K562 (cell line): Measurements from ENCODE around the gene ZNF467. TPM values are rescaled to one million over a fixed set of nuclear protein-coding genes. Genes with fewer than 3 reads are reported as not detected.
A peak's percentile ranks its signal among the peaks of the same experiment; 100 is the strongest.

ENCODE experiments used
- ATAC-seq: fragments of 200-7000 bp; cut with Tn5 transposase; 3 replicates; pipeline ENCODE4 v1.9.1; 2020; ENCODE audit warnings: moderate library complexity
- BruUV-seq: library from RNA; stranded (reverse); fragments of 400-500 nt; replicated peaks from 2 replicates; lab custom pipeline; 2021; lab: Mats Ljungman, UMichigan
- CTCF ChIA-PET: fragments of 300-600 bp; formaldehyde crosslinking; extraction: SDS; loops from one replicate; lab custom pipeline; 2021; ENCODE audit warnings: low intra/inter-chr PET ratio; lab: Yijun Ruan, JAX
- POLR2A ChIA-PET: fragments of 300-600, 350-650 bp; sonication (Branson Sonifier 250); formaldehyde crosslinking; extraction: SDS; loops from one replicate; lab custom pipeline; 2021; ENCODE audit warnings: antibody characterized with exemption, inconsistent platforms; lab: Yijun Ruan, JAX
- DNase-seq, 4 experiments: peaks; one replicate each; pipeline versions ENCODE4 v3.0.0 to v3.0.0-alpha.2; 2011 to 2018; ENCODE audit warnings: low spot score in 3 of 4, mixed read lengths in 3 of 4; ENCODE audit errors: extremely low read depth in 1 of 4
- FAIRE-seq: peaks from 2 replicates; lab custom pipeline; 2011; peaks lifted over from hg19 to GRCh38; lab: Jason Lieb, UNC
- H2AFZ ChIP-seq: 2 replicates; pipeline ENCODE4 v1.6.0; 2011; ENCODE audit warnings: low read depth, low read length, control low read depth, inconsistent platforms
- H3K27ac ChIP-seq: fragments of 200-600 bp; 3 replicates; pipeline ENCODE4 v1.8.0; 2011; ENCODE audit warnings: low read depth, mild to moderate bottlenecking, control low read depth, inconsistent platforms, low read length, moderate library complexity, mixed read lengths; ENCODE audit errors: extremely low read depth
- H3K27me3 ChIP-seq, 2 experiments: fragments of 300-600 bp in 1 of 2; 2 replicates in 1 of 2; 3 replicates in 1 of 2; pipeline versions ENCODE4 v1.6.0 to v1.8.0; 2011; ENCODE audit warnings: inconsistent platforms in 2 of 2, low read length in 2 of 2, mild to moderate bottlenecking in 1 of 2, mixed read lengths in 1 of 2, moderate library complexity in 1 of 2; ENCODE audit not compliant: control insufficient read depth in 2 of 2, insufficient read depth in 2 of 2
- H3K36me3 ChIP-seq: fragments of 300-600 bp; 3 replicates; pipeline ENCODE4 v1.8.0; 2011; ENCODE audit warnings: mild to moderate bottlenecking, low read length, inconsistent platforms; ENCODE audit not compliant: control insufficient read depth, insufficient read depth
- H3K4me1 ChIP-seq, 2 experiments: fragments of 200-600 bp in 1 of 2; replicated peaks in 1 of 2; 2 replicates in 1 of 2; 3 replicates in 1 of 2; pipeline versions ENCODE4 v1.5.1 to v1.8.0; 2011; ENCODE audit warnings: inconsistent platforms in 2 of 2, low read length in 2 of 2, mild to moderate bottlenecking in 1 of 2, mixed read lengths in 1 of 2, moderate library complexity in 1 of 2; ENCODE audit not compliant: control insufficient read depth in 2 of 2, insufficient read depth in 2 of 2
- H3K4me2 ChIP-seq: 2 replicates; pipeline ENCODE4 v1.6.1; 2011; ENCODE audit warnings: low read length, control low read depth, inconsistent platforms, mixed read lengths; ENCODE audit not compliant: insufficient read depth
- H3K4me3 ChIP-seq: fragments of 200-600 bp; sonication (generic), shearing (Covaris generic); 2 replicates; pipeline ENCODE4 v1.5.1; 2016; ENCODE audit warnings: control low read depth, inconsistent platforms
- H3K79me2 ChIP-seq: fragments of 200-600 bp; 3 replicates; pipeline ENCODE4 v1.8.0; 2011; ENCODE audit warnings: low read length, inconsistent platforms; ENCODE audit not compliant: control insufficient read depth, insufficient read depth
- H3K9ac ChIP-seq, 2 experiments: 2 replicates each; pipeline versions ENCODE4 v1.6.0 to v1.6.1; 2011; ENCODE audit warnings: low read depth in 2 of 2, low read length in 2 of 2, control low read depth in 1 of 2, inconsistent platforms in 1 of 2, mild to moderate bottlenecking in 1 of 2, mixed read lengths in 1 of 2; ENCODE audit not compliant: insufficient read depth in 1 of 2
- H3K9me1 ChIP-seq: one replicate; pipeline ENCODE4 v1.6.0; 2011; ENCODE audit warnings: inconsistent platforms, mild to moderate bottlenecking, low read length, moderate library complexity; ENCODE audit not compliant: control insufficient read depth, insufficient read depth
- H3K9me3 ChIP-seq: replicated peaks from 2 replicates; pipeline ENCODE4 v1.5.1; 2011; ENCODE audit warnings: low read depth, low read length, inconsistent platforms; ENCODE audit not compliant: control insufficient read depth, insufficient read depth
- H4K20me1 ChIP-seq: replicated peaks from 2 replicates; pipeline ENCODE4 v1.6.1; 2011; ENCODE audit warnings: low read length, inconsistent platforms, mixed read lengths; ENCODE audit not compliant: control insufficient read depth, insufficient read depth
- CBFB ChIP-seq: sonication (generic); formaldehyde crosslinking; IDR thresholded peaks from 2 replicates; pipeline ENCODE4 v1.4.0; 2020; ENCODE audit warnings: mild to moderate bottlenecking, missing genetic modification reagents
- CC2D1A ChIP-seq: fragments of 450-650 bp; IDR thresholded peaks from 2 replicates; pipeline ENCODE4 v1.6.1; 2017; ENCODE audit warnings: mild to moderate bottlenecking
- CHD2 ChIP-seq: IDR thresholded peaks from 2 replicates; pipeline ENCODE4 v1.6.1; 2011; ENCODE audit warnings: low read depth, low read length
- GABPB1 ChIP-seq: sonication (generic); formaldehyde crosslinking; IDR thresholded peaks from 2 replicates; pipeline ENCODE4 v1.8.0; 2022; ENCODE audit warnings: mild to moderate bottlenecking, missing genetic modification reagents
- GATAD2A ChIP-seq: fragments of 450-650 bp; IDR thresholded peaks from 2 replicates; pipeline ENCODE4 v1.6.1; 2017
- HDAC1 ChIP-seq, 2 experiments: fragments of 450-650 bp; IDR thresholded peaks; 2 replicates each; pipeline ENCODE4 v1.6.1; 2016 to 2017; ENCODE audit warnings: inconsistent platforms in 1 of 2, mild to moderate bottlenecking in 1 of 2, moderate library complexity in 1 of 2
- KDM1A ChIP-seq, 2 experiments: fragments of 450-650 bp; IDR thresholded peaks; 2 replicates each; pipeline ENCODE4 v1.6.1; 2016; ENCODE audit warnings: mild to moderate bottlenecking in 2 of 2
- MIER1 ChIP-seq: fragments of 450-650 bp; IDR thresholded peaks from 2 replicates; pipeline ENCODE4 v1.6.1; 2016; ENCODE audit warnings: antibody characterized with exemption, mild to moderate bottlenecking, low read depth
- PCBP1 ChIP-seq: fragments of 200-400 bp; formaldehyde crosslinking; IDR thresholded peaks from 2 replicates; pipeline ENCODE4 v1.6.1; 2018; ENCODE audit warnings: mild to moderate bottlenecking, low read depth, low read length; ENCODE audit not compliant: poor library complexity, severe bottlenecking
- RHOXF2B ChIP-seq: fragments of 250-450 bp; sonication (Bioruptor Pico); conservative IDR thresholded peaks from 2 replicates; pipeline ENCODE4 v1.5.1; 2021
- ZNF668 ChIP-seq: fragments of 250-450 bp; sonication (Bioruptor Pico); IDR thresholded peaks from 2 replicates; pipeline ENCODE4 v1.8.0; 2022; ENCODE audit warnings: mild to moderate bottlenecking, inconsistent platforms
- ZNF766 ChIP-seq: fragments of 200-800 bp; sonication (Bioruptor generic); conservative IDR thresholded peaks from 2 replicates; pipeline ENCODE4 v1.6.1; 2016; ENCODE audit warnings: missing genetic modification characterization, missing compliant biosample characterization
- WGBS: fragments of 100-300 bp; shearing (Covaris generic); methylation state at CpG from one replicate; pipeline ENCODE4 v1.1.6; 2016; ENCODE audit warnings: low coverage, mixed read lengths; ENCODE audit not compliant: insufficient coverage; ENCODE audit errors: missing lambda C conversion rate; 5-methylcytosine and 5-hydroxymethylcytosine counted together
- in situ Hi-C: fragments of 300-500 bp; cut with MboI; formaldehyde crosslinking; loops from 4 replicates; pipeline ENCODE4 v1.15.0; 2018; ENCODE audit warnings: inconsistent platforms, mixed read lengths
- intact Hi-C: fragments of 100-400 bp; cut with micrococcal nuclease; formaldehyde crosslinking; loops from 2 replicates; pipeline ENCODE4 v1.14.2; 2022
- polyA plus RNA-seq, 8 experiments: library from polyadenylated mRNA; depleted of rRNA in 4 of 8; stranded (reverse) in 5 of 8; unstranded in 3 of 8; fragments of >200 nt; fragmentation: Nextera tagmentation in 2 of 8; fragmentation: Illumina TruSeq in 1 of 8; extraction: Ambion mirVana in 2 of 8; extraction: Trizol in 1 of 8; gene quantifications; 2 replicates each; pipeline versions ENCODE4 v1.2.1 to v1.2.3, GENCODE V29; 2011 to 2014; ENCODE audit warnings: inconsistent platforms in 1 of 8, missing spikeins in 1 of 8
- total RNA-seq, 7 experiments: library from RNA; depleted of rRNA in 6 of 7; stranded (reverse); fragments of >200 nt in 6 of 7; fragmentation: Illumina TruSeq in 2 of 7; extraction: Trizol in 2 of 7; gene quantifications; 2 replicates each; pipeline versions ENCODE4 v1.2.1 to v1.2.3, GENCODE V29; 2011 to 2021; ENCODE audit warnings: low replicate concordance in 1 of 7
- TF ChIP-seq, protein P1 (sequence below), 2 experiments: IDR thresholded peaks in 1 of 2; conservative IDR thresholded peaks in 1 of 2; 2 replicates each; pipeline ENCODE4 v1.6.1; 2016; ENCODE audit warnings: low read depth in 2 of 2, mild to moderate bottlenecking in 1 of 2, missing compliant biosample characterization in 1 of 2, missing genetic modification characterization in 1 of 2, moderate library complexity in 1 of 2
- TF ChIP-seq, protein P2 (sequence below), 3 experiments: fragments of 200-800 bp in 1 of 3; fragments of 250-450 bp in 1 of 3; fragments of 450-650 bp in 1 of 3; sonication (Bioruptor Pico) in 1 of 3; sonication (Bioruptor generic) in 1 of 3; formaldehyde crosslinking in 1 of 3; IDR thresholded peaks; 2 replicates each; pipeline versions ENCODE4 v1.6.1 to v1.8.0; 2016 to 2022; ENCODE audit warnings: mild to moderate bottlenecking in 2 of 3, missing genetic modification characterization in 2 of 3, missing compliant biosample characterization in 1 of 3, moderate library complexity in 1 of 3

ZNF467 gene
- total and polyA plus RNA-seq, 9 of the 15 experiments (the other 6 are each of a cell fraction or from before 2014, with no cell fraction given): 0.32 to 14.2 (median 1.7) TPM

DNA sequence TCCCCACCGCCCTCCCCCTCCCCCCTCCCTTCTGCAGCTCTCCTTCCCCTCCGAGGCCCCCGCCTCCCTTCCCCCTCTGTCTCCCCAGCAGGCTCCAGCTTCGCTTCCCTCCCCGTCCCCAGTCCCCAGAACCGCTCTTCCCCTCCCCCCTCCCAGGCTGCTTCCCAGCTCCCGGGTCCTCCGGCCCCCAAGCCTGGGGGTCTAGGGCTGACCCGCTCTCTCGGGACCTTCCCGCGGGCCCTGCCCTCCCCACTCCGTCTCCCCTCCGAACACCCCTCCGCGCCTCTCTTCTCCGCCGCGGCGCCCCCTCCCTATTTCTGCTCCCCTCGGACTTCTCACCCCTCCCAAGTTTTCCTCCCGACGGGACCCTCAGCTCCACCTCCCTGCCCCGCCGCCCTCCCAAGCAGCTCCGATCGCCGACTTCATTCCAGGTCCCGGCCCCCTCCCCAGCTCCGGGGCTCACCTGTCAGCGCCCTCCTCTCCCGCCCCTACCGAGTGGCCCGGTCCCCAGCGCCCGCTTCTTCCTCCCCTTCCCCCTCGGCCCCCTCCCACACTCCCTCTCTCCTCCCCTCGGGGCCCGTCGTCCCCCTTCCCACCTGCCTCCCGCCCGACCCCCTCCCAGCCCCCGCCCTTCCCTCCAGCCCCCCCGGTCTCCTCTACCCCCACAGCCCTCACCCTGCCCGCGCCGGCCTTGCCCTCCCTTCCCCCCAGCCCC is 990 bp downstream of the ZNF467 start:
- ChIA-PET POLR2A (interaction anchor here (0.7 to 1.5 kb wide), 4 partner anchors 8 to 22 kb away, joined by 3 to 5 read pairs (median 3); no protein-coding TSS in a partner anchor), CTCF (interaction anchor here (0.6 kb wide), 1 partner anchor 54 kb away, joined by 3 read pairs; no protein-coding TSS in a partner anchor)
- Histone ChIP-seq H3K9me3 (no peaks in the 10 kb centered on the region), H3K27me3 (no peaks in the 10 kb centered on the region), H3K9ac (peak overlapping the region; percentile 51 to 93; a peak in 3 of 4 replicates), H3K79me2 (peaks cover 5% of the 10 kb centered on the region; the same call in 1 of the 3 replicates), H3K27ac (peak overlapping the region; percentile 77), H2AFZ (peak overlapping the region; percentile 64), H4K20me1 (0 out of 2 replicates have a peak, but pooled peaks cover 5% of the 10 kb centered on the region), H3K36me3 (peaks cover 30% of the 10 kb centered on the region; the same call in 1 of the 3 replicates), H3K4me3 (peak overlapping the region; percentile 59), H3K4me1 (peaks cover 16 to 76% of the 10 kb centered on the region in 2 experiments), H3K9me1 (no peaks in the 10 kb centered on the region), H3K4me2 (peak overlapping the region; percentile 47; the same call in 1 of the 2 replicates)
- FAIRE-seq (no peak), DNase-seq (peak; percentile 41 to 91 (median 86)), ATAC-seq (peak; percentile 25)
- no TSS peak for BruUV-seq
- in situ Hi-C loops (no loop called here), intact Hi-C loops (loop anchor here (2.0 kb wide), 1 partner anchor 14 kb away; no protein-coding TSS in a partner anchor)
- WGBS: 0% methylated on average over 18 of the region's 47 CpGs
- peak; percentile 18; the same call in 1 of the 2 replicates for TF ChIP-seq CC2D1A
- TF ChIP-seq PCBP1: peak; percentile 74
- no peak for TF ChIP-seq GABPB1 (CRISPR knock-in tag)
- TF ChIP-seq KDM1A (IDR thresholded peaks at IDR 0.05): peak in 1 of 2 experiments; percentile 20; a peak in 2 of 4 replicates
- peak; percentile 53; the same call in 1 of the 2 replicates for TF ChIP-seq GATAD2A
- TF ChIP-seq, protein P1, sequence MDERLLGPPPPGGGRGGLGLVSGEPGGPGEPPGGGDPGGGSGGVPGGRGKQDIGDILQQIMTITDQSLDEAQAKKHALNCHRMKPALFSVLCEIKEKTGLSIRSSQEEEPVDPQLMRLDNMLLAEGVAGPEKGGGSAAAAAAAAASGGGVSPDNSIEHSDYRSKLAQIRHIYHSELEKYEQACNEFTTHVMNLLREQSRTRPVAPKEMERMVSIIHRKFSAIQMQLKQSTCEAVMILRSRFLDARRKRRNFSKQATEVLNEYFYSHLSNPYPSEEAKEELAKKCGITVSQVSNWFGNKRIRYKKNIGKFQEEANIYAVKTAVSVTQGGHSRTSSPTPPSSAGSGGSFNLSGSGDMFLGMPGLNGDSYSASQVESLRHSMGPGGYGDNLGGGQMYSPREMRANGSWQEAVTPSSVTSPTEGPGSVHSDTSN (CRISPR knock-in tag; IDR thresholded peaks at IDR 0.05; ENCODE audit: low read depth): 0 out of 2 replicates have a peak, but pooled peaks have one; percentile 16
- TF ChIP-seq, protein P1 (tag; conservative IDR thresholded peaks at IDR 0.05; ENCODE audit: low read depth): no peak
- TF ChIP-seq ZNF668 (CRISPR knock-in tag): no peak
- TF ChIP-seq ZNF766 (CRISPR knock-in tag): 0 out of 2 replicates have a peak, but pooled peaks have one; percentile 16
- peak in 1 of 2 experiments; percentile 9; a peak in 1 of 4 replicates for TF ChIP-seq HDAC1 (IDR thresholded peaks at IDR 0.05)
- TF ChIP-seq, protein P2, sequence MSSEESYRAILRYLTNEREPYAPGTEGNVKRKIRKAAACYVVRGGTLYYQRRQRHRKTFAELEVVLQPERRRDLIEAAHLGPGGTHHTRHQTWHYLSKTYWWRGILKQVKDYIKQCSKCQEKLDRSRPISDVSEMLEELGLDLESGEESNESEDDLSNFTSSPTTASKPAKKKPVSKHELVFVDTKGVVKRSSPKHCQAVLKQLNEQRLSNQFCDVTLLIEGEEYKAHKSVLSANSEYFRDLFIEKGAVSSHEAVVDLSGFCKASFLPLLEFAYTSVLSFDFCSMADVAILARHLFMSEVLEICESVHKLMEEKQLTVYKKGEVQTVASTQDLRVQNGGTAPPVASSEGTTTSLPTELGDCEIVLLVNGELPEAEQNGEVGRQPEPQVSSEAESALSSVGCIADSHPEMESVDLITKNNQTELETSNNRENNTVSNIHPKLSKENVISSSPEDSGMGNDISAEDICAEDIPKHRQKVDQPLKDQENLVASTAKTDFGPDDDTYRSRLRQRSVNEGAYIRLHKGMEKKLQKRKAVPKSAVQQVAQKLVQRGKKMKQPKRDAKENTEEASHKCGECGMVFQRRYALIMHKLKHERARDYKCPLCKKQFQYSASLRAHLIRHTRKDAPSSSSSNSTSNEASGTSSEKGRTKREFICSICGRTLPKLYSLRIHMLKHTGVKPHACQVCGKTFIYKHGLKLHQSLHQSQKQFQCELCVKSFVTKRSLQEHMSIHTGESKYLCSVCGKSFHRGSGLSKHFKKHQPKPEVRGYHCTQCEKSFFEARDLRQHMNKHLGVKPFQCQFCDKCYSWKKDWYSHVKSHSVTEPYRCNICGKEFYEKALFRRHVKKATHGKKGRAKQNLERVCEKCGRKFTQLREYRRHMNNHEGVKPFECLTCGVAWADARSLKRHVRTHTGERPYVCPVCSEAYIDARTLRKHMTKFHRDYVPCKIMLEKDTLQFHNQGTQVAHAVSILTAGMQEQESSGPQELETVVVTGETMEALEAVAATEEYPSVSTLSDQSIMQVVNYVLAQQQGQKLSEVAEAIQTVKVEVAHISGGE (CRISPR knock-in tag; IDR thresholded peaks at IDR 0.05): peak in 1 of 3 experiments; percentile 16; a peak in 1 of 6 replicates
- no peak for TF ChIP-seq RHOXF2B (CRISPR knock-in tag)
- TF ChIP-seq MIER1: 0 out of 2 replicates have a peak, but pooled peaks have one; percentile 14
- no peak for TF ChIP-seq CHD2
- no peak for TF ChIP-seq CBFB (CRISPR knock-in tag)
